ENCODE data around the gene GGT5.
A peak's percentile ranks its signal among the peaks of the same experiment; 100 is the strongest.
"Not testable (repeated sequence)": the region's sequence is repeated elsewhere in the genome, so short reads cannot be mapped to it uniquely, and the experiment has no call there.

GGT5 gene

DNA sequence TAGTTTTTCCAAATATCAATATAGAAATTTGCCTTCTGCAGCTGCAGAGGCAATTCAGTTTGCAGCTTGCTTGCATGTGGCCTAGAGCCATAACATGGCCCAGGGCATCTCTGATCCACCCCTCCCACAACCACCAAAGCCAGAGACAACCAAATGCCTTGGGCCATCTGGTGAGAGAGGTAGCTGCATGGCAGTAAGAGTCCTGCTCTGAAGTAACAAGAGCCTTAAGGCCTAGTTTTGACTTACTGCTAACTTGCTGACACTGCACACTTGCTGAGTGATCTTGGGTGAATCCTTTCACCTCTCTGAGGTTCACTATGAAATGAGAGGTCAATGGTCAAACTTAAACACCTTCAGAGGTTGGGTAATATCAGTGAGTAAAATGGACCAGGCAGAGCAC, 20.9 kb upstream of the GGT5 start:
- no peak for DNase-seq (ENCODE audit: low read depth)
- TF ChIP-seq, protein P1, sequence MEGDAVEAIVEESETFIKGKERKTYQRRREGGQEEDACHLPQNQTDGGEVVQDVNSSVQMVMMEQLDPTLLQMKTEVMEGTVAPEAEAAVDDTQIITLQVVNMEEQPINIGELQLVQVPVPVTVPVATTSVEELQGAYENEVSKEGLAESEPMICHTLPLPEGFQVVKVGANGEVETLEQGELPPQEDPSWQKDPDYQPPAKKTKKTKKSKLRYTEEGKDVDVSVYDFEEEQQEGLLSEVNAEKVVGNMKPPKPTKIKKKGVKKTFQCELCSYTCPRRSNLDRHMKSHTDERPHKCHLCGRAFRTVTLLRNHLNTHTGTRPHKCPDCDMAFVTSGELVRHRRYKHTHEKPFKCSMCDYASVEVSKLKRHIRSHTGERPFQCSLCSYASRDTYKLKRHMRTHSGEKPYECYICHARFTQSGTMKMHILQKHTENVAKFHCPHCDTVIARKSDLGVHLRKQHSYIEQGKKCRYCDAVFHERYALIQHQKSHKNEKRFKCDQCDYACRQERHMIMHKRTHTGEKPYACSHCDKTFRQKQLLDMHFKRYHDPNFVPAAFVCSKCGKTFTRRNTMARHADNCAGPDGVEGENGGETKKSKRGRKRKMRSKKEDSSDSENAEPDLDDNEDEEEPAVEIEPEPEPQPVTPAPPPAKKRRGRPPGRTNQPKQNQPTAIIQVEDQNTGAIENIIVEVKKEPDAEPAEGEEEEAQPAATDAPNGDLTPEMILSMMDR (IDR thresholded peaks at IDR 0.05; ENCODE audit: control insufficient read depth, extremely low read depth, insufficient read depth) = no peak
- no peak overlapping the region for H3K4me3 ChIP-seq (ENCODE audit: low read depth, low read length)

DNA sequence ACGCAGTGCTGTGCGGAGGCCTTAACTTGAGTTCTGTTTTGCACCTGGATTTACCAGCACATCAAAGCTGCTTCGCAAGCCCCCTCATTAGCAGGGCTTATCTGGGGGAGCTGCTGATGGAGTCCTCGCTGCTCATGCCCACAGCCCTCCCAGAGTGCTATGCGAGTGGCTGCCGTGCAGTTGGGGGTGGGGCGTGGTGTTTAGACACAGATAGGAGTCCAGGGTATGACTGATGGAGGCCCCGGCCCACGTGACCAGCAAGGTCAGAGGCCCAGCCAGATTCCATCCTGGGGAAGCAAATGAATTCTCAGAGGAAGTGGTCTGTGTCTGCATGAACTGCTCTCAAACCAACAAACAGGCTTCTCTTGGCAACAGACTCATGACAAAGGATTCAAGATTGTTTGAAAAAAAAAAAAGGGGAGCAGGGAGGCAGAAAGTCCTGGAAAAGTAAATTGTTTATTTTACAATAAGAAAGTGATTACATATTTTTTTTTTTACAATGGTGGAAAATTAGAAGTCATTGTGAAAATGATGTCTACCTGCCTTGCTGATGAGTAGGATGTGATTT, 19.5 kb upstream of the GGT5 start:
- H3K4me3 ChIP-seq (ENCODE audit: low read depth, low read length); DNase-seq (ENCODE audit: low read depth): not testable (repeated sequence)

DNA sequence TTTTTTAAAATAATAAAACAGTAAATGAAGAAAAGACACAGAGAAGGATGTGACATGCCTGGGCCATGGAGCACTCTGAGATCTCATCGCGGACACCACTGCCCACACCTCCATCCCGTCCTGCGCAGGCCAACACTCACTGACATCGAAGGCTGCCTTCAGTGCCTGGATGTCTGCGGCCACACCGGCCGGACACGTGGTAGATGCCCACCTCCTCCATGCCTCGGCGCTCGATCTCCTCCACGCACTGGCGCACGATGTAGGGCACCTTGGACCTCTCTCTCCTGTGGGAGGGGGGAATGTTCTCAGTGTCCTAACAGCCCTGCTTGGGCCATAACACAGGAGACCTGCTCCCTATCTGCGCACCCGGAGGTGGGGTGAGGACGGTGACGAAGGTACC, 18.6 kb upstream of the GGT5 start:
- DNase-seq (ENCODE audit: low read depth); H3K4me3 ChIP-seq (ENCODE audit: low read depth, low read length): not testable (repeated sequence)

DNA sequence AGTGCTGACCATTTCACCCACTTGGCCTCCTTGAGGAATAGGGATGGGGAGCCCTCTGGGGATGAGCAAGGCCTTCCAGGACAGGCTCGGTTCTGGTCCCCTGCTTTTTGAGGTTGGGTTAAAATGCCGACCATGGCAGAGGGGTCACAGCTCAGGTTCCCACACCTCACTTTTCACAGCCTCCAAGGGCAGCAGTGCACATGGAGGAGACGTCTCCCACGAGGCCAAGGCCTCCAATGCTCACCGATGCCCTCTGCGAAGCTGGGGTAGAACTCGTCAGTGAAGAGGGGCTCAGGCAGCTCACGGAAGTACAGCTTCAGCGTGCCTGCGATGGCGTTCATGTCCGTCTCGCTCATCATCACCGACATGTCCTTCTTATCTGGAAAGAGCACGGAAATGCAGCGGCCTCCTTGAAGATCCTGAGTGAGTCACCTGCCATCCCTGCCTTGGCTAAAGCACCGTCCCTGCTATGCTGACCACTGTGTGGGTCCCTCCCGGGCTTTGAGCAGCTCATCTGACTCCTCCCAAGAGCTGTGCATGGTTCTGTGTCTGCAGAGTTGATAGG, 17.4 kb upstream of the GGT5 start:
- not testable (repeated sequence) for DNase-seq (ENCODE audit: low read depth); H3K4me3 ChIP-seq (ENCODE audit: low read depth, low read length)

DNA sequence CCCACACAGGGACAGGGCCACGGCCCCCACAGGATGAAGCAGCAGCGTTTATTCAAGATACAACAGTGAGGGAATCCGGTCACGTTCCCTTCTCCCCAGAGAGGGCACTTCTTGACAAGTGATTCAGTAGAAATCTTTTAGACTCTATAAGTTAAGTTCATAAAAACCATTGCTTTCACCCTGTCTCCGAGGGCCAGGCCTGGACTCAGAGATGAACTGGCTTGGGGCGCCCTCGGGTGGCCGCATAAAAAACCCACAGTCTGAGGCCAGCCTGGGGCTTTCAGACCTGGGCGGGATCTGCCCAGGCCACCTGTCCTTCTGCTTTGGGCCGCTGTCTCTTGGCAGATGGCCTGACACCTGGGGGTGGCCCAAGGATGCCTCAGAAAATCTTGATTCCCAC, 14.6 kb upstream of the GGT5 start:
- H3K4me3 ChIP-seq (ENCODE audit: low read depth, low read length); DNase-seq (ENCODE audit: low read depth): not testable (repeated sequence)
- TF ChIP-seq, protein P1 (IDR thresholded peaks at IDR 0.05; ENCODE audit: control insufficient read depth, extremely low read depth, insufficient read depth) = peak; percentile 43

DNA sequence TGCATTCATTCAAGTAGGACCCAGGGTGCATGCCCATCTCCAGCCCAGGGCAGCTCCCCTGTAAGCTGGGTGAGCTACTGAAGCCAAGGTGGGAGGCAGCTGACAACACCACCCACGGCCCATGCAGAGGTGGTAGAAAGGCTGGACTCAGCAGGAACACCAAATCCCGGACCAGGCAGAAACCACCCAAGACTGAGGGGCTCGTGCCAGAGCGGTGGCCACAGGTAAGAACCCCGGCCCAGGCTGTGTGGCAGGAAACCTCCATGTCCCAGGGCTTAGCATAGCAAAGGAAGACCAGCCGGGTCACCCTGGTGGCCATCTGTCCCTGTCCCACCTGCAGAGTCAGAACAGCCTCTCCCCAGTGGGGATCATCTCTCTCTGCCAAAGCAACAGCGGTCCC, 11.9 kb upstream of the GGT5 start:
- H3K4me3 ChIP-seq (ENCODE audit: low read depth, low read length); DNase-seq (ENCODE audit: low read depth): not testable (repeated sequence)

DNA sequence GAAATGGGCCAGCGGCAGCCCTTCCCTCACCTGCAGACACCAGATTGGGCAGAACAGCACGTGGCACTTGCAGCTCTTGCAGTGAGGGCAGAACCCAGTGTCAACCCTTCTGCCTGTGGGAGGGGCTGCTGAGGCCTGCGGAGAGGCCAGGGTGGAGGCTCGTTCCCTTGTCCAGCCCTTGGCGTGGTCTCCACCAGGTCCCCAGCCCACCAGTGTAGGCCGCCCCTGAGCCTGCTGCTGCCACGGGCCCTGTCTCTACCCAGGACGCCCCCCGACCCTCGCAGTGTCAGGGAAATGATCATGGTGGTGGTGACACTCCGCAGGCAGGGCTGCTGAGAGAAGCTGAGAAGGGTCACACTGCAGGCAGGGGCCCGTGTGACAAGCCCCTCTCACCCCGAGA, 11.3 kb upstream of the GGT5 start:
- DNase-seq (ENCODE audit: low read depth); H3K4me3 ChIP-seq (ENCODE audit: low read depth, low read length): not testable (repeated sequence)

DNA sequence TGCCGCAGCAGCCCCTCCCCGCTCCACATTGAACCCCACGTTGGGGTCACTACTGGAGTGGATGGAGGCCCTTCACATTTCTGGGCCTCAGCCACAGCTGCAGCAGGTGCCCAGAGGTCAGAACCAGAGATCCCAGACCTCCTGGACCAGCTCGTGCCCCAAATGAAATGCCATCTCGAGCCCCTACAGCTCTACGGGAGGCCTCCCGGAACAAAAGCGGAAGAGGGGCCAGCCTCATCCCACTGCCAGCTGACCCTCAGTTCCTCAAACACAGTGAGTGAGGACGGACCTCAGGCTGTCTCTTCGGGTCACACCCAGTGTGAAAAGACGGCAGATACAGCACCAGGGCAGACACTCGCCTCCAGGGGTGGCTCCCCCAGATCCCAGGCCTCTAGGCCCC, 8.2 kb upstream of the GGT5 start:
- H3K4me3 ChIP-seq (ENCODE audit: low read depth, low read length); DNase-seq (ENCODE audit: low read depth): not testable (repeated sequence)

DNA sequence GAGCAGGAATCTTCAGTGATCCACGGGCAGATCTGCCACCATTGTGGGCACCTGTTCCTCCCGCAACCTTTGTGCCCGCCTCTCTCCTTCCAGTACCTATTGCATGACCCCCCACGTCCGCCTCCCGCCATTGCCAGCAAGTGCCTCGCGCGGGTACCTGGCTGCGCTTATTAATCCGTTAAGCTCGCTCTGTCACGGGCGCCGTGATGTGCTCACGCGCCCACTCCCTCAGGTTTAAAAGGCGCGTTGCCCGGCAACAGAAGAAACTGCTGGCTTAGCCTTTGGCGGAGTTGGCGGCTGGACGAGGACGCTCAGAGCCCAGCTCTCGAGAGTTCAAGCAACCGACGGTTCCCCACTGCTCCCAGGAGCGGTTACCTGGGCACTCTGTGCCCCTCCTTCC, 6.4 kb upstream of the GGT5 start:
- H3K4me3 ChIP-seq (ENCODE audit: low read depth, low read length); DNase-seq (ENCODE audit: low read depth): not testable (repeated sequence)

DNA sequence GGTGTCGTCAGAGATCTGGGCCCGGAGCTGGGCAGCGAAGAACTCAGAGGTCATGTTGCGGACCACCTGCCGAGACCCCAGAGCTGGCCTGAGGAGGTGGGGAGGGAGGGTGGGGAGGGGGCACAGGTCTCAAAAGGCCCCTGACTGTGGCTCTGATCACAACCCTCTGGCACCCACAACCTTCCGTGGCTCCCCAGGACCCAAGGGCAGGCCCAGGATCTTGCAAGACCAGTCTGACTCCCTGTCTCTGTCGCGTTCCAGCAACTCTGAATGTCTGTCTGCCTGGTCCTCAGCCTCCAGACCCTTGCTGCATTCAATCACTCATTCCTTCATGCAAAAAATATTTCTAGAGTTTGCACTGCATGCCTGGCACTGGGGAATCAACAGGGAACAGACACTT, 4.5 kb upstream of the GGT5 start:
- not testable (repeated sequence) for DNase-seq (ENCODE audit: low read depth); H3K4me3 ChIP-seq (ENCODE audit: low read depth, low read length)

DNA sequence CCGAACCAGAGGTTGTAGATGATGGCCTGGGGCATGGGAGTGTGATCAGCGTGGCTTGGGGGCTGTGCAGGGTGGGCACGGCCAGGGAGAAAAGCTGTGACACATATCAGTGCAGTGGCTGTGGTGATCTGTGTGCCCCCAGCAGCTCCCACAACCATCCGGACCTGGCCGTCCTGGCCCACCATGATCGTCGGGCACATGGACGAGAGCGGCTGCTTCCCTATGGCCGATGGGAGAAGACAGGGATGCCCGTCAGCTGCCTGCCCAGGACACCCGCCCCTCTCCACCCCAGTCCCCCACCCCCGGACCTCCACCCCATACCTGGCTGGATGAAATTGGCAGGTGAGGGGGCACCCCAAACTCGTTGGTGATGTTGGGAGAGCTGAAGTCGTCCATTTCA, 3.7 kb upstream of the GGT5 start:
- not testable (repeated sequence) for DNase-seq (ENCODE audit: low read depth); H3K4me3 ChIP-seq (ENCODE audit: low read depth, low read length)

DNA sequence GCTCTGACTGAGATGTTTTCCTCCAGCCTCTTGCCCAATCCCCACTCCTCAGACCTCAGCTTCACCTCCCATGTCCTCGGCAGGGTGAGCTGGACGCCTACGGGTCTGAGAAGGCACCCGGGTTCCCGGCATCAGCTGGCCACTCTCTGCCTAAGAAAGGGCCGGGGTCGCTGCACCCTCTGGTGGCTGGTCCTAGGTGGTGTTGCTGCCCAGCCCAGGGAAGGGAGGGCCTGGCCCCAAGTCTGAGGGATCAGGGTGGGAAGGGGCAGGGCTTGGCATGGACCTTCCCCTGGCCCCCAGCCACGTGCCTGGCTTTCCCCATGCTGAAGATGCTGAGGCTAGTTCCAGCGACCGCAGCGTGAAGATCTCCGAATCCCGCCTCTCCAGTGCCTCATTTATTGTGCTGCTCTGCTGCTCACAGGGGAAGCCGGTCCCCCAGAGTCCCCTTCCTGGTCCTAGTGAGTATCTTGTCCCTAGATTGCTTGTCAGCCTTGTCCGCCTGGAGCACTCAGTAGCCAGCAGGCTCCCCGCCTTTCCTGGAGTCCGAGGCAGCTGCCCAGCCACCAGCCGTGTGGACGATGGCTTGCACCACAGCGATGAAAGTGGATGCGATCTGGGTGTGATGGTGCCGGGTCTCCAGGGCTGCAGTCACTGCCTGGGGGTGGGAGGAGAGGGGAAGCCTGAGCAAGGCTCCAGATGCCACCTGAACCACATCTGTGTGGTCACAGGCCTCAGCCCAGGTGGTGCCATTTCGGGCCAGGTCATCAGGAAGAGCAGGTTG, 2.9 kb upstream of the GGT5 start:
- H3K4me3 ChIP-seq (ENCODE audit: low read depth, low read length) = no peak overlapping the region
- TF ChIP-seq, protein P1 (IDR thresholded peaks at IDR 0.05; ENCODE audit: control insufficient read depth, extremely low read depth, insufficient read depth) = peak; percentile 91
- DNase-seq (ENCODE audit: low read depth) = peak; percentile 38

Measured in LNCaP clone FGC (cell line).